AG04450 (cell line): ENCODE results near the gene SLC12A2. TPM values are rescaled to one million over a fixed set of nuclear protein-coding genes. Genes with fewer than 3 reads are reported as not detected.

Experiments used
- CTCF ChIA-PET: fragments of 300-600, 350-600 bp; formaldehyde crosslinking; extraction: SDS; loops from one replicate; lab custom pipeline; 2022; ENCODE audit warnings: antibody characterized with exemption, inconsistent platforms; lab: Charles Lee
- POLR2A ChIA-PET: fragments of 350-600 bp; formaldehyde crosslinking; extraction: SDS; loops from one replicate; lab custom pipeline; 2021; ENCODE audit warnings: antibody characterized with exemption, inconsistent platforms; lab: Yijun Ruan, JAX
- DNase-seq: peaks from one replicate; pipeline ENCODE4 v3.0.0-alpha.2; 2011; ENCODE audit warnings: low read depth, low spot score
- H3K27ac ChIP-seq: one replicate; pipeline ENCODE4 v1.5.1; 2012; ENCODE audit warnings: low read depth, low read length, control low read depth
- H3K27me3 ChIP-seq: one replicate; pipeline ENCODE4 v1.6.0; 2012; ENCODE audit warnings: low read length; ENCODE audit not compliant: control insufficient read depth, insufficient read depth
- H3K4me3 ChIP-seq: 2 replicates; pipeline ENCODE4 v1.5.1; 2011; ENCODE audit warnings: mild to moderate bottlenecking, low read depth, low read length, control low read depth
- H3K9me3 ChIP-seq: 2 replicates; pipeline ENCODE4 v1.5.1; 2012; ENCODE audit warnings: low read length; ENCODE audit not compliant: control insufficient read depth, insufficient read depth
- polyA plus RNA-seq: library from polyadenylated mRNA; depleted of rRNA; stranded (reverse); fragments of >200 nt; gene quantifications from 2 replicates; pipeline ENCODE4 v1.2.3, GENCODE V29; 2011
- TF ChIP-seq, protein P1 (sequence below): IDR thresholded peaks from 2 replicates; pipeline ENCODE4 v1.5.1; 2011; ENCODE audit warnings: low read depth, low read length, control low read depth, inconsistent platforms

The SLC12A2 gene
- polyA plus RNA-seq, 1 experiment: 10.5 TPM

DNA sequence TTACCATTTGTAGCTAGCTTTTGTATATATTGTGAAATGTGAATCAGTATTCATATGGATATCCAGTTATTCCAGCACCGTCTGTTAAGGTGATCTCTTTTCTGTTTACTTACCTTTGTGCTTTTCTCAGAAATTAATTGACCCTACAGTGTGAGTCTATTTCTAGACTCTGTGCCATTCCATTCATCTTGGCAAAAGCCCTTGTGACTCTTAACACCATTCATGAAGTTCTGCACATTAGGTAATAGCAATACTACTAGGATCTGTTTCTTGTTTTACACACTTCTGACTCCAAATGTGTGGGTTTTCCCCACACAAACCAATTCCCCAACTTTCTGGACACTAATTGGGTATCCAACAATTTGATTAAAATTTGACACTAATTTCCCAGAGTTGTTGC lies 40.4 kb downstream of the SLC12A2 start:
- ChIA-PET CTCF (interaction anchor here (1.2 kb wide), 1 partner anchor 10 kb away, joined by 3 read pairs; no protein-coding TSS in a partner anchor), POLR2A (no interaction called here)
- no peaks in the 10 kb centered on the region for H3K9me3 ChIP-seq
- no peaks in the 10 kb centered on the region for H3K27me3 ChIP-seq
- H3K4me3 ChIP-seq: no peak overlapping the region
- DNase-seq: no peak
- no peak overlapping the region for H3K27ac ChIP-seq
- TF ChIP-seq, protein P1, sequence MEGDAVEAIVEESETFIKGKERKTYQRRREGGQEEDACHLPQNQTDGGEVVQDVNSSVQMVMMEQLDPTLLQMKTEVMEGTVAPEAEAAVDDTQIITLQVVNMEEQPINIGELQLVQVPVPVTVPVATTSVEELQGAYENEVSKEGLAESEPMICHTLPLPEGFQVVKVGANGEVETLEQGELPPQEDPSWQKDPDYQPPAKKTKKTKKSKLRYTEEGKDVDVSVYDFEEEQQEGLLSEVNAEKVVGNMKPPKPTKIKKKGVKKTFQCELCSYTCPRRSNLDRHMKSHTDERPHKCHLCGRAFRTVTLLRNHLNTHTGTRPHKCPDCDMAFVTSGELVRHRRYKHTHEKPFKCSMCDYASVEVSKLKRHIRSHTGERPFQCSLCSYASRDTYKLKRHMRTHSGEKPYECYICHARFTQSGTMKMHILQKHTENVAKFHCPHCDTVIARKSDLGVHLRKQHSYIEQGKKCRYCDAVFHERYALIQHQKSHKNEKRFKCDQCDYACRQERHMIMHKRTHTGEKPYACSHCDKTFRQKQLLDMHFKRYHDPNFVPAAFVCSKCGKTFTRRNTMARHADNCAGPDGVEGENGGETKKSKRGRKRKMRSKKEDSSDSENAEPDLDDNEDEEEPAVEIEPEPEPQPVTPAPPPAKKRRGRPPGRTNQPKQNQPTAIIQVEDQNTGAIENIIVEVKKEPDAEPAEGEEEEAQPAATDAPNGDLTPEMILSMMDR: no peak

DNA sequence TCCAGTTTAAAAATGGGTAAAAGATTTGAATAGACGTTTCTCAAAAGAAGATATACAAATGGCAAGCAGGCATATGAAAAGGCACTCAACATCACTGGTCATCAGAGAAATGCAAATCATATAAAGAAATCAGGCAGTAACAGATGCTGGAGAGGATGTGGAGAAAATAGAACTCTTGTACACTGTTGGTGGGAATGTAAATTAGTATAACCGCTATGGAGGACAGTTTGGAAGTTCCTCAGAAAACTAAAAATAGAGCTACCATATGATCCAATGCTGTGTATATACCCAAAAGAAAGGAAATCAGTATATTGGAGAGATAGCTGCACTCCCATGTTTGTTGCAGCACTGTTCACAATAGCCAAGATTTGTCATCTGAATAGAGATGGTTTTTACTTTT lies 42.7 kb downstream of the SLC12A2 start:
- H3K27ac ChIP-seq: no peak overlapping the region
- H3K9me3 ChIP-seq: no peaks in the 10 kb centered on the region
- ChIA-PET CTCF (interaction anchor here (0.6 kb wide), 1 partner anchor 87 kb away, joined by 3 read pairs; no protein-coding TSS in a partner anchor), POLR2A (no interaction called here)
- H3K4me3 ChIP-seq: no peak overlapping the region
- TF ChIP-seq, protein P1: no peak
- DNase-seq: no peak
- H3K27me3 ChIP-seq: no peaks in the 10 kb centered on the region

DNA sequence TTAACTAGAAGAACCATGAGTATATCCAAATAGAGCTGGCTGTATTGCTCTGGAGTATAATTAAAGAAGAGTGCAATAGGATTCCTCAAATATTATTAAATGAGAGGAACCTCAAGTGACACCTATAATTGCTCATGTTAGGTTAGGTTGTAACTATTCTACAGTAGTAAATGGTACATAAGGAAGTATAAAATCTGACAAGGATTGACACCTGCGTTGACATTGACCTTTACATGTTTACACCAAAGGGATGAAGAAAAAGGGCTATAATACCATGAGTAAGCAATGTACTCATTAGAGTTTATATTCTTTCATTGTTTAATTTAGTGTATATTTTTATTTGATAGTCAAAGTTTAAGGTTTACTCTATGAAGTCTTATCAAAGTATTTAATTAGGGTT lies 48.9 kb downstream of the SLC12A2 start:
- Histone ChIP-seq H3K27me3 (no peaks in the 10 kb centered on the region), H3K27ac (no peak overlapping the region), H3K9me3 (no peaks in the 10 kb centered on the region), H3K4me3 (no peak overlapping the region)
- ChIA-PET CTCF (no interaction called here), POLR2A (no interaction called here)
- TF ChIP-seq, protein P1: no peak
- DNase-seq: no peak

DNA sequence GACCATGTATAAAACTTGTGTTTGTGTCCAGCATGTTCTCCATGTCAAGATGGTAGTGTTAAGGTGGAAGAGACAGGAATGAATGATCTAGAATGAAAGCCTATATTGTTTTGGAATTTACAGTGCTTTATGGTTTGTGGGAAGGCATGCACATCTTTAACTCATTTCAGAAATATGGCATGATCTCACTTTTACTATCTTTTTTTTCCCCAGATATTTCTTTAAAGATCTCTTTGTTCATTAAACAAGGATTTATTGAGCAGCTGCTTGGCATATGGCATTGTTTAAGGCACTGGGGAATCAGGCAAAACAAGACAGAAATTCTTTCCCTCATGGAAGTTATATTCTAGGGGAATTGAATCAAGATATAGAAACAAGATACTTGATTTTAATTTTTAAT lies 51.7 kb downstream of the SLC12A2 start:
- ChIA-PET POLR2A (no interaction called here), CTCF (no interaction called here)
- TF ChIP-seq, protein P1: no peak
- DNase-seq: no peak
- Histone ChIP-seq H3K4me3 (no peak overlapping the region), H3K9me3 (no peaks in the 10 kb centered on the region), H3K27ac (no peak overlapping the region), H3K27me3 (no peaks in the 10 kb centered on the region)

DNA sequence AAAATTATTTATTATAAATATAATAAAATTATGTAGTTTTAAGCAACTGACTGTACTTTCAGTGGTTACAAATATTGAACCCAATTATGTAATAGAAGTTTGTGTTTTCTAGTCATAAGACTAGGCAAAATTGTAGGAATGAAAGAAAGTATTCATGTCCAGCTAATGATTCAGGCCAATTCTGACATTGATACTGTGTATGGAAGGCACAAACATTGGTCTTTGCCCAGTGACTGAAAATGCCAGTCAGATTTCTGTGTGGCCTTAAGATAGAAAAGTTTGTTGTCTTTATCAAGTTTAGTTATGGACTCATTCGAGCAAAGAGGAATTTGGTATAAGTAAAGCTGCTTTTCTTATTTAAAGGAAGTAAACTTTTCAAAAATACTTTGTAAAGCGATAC lies 60.3 kb downstream of the SLC12A2 start:
- TF ChIP-seq, protein P1: no peak
- ChIA-PET POLR2A (no interaction called here), CTCF (interaction anchor here (0.8 kb wide), 1 partner anchor 267 kb away, joined by 3 read pairs; no protein-coding TSS in a partner anchor)
- H3K27ac ChIP-seq: no peak overlapping the region
- H3K9me3 ChIP-seq: no peaks in the 10 kb centered on the region
- no peak overlapping the region for H3K4me3 ChIP-seq
- H3K27me3 ChIP-seq: no peaks in the 10 kb centered on the region
- no peak for DNase-seq
